T-helper 22 cell (primary cell): ENCODE data around the gene GRHL1.

ENCODE experiments used
- DNase-seq: peaks from one replicate; pipeline ENCODE4 v3.0.0-alpha.2; 2020; ENCODE audit warnings: low read depth

Gene GRHL1

DNA sequence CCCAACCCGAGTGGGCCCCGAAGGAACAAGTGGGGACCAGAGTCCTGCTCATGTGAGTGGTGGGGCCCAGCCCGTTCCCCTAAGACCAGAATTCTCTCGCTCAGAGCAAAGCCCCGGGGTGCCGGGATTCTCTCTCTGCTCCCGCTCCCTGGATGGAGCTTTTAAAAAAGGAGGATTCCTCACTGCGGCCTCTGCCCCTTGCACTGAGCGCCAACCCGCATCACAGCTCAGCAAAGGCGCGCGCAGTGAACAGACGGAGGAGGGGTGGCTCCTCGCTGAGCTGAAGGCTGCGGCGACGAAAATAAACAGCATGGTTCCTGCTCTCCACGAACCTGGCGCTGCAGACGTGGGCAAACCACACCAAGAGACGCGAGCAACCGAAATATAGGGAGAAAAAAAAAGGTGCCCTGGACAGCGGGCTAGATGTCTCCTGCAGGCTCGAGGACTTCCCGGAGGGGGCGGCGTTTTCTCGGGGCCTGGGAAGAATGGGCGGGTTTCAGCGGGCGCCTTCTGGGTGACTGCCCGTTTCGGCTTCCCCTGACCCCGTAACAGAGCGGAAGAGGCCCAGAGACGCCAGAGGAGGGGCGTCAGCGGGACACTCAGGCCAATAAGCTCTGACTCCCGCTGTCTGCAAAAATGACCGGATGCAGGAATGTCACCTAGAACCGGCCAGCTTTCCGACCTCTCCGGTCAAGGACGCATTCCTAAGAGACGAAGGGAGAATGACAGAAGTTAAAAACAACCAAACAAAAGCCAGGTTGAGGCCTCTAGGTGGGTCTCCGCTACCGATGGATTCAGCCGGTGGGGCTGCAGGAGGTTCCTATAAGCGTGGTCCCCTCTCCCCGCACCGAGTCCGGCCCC is 91.0 kb downstream of the GRHL1 start:
- no peak for DNase-seq

DNA sequence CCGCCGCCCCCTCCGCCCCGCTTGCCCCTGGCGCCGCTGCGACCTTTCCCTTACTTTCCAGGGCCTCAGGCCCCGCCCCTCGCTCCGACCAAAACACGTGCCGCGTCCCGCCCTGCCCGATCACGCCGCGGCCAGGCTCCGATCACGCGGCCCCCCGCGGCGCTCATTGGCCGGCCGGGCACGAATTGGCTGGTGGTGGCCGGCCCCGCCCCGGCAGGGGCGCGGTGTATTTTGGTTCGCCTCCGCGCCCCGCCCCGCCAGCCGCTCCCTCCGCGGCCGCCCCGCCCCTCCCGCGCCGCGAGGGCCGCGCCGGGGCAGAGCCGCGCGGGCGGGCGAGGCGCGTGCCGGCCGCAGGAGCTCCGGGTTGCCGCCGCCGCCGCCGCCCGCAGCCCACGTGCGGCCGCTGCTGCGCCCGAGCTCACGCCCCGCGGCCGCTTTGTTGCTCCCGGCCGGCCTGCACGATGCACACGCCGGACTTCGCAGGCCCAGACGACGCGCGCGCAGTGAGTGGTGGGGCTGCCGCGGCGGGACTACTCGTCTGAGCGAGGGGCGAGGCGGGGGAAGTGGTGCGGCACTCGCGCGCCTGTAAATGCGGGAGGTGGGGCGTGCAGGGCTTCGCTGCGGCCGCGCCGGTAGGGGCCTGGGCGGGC is 91.9 kb downstream of the GRHL1 start, which contains the start of gene KLF11:
Gene KLF11, plus strand, starts transcription at position 295 of the 650 bp plus-strand sequence. Its CDS starts 167 bp downstream, at position 462.
- peak; percentile 75 for DNase-seq

DNA sequence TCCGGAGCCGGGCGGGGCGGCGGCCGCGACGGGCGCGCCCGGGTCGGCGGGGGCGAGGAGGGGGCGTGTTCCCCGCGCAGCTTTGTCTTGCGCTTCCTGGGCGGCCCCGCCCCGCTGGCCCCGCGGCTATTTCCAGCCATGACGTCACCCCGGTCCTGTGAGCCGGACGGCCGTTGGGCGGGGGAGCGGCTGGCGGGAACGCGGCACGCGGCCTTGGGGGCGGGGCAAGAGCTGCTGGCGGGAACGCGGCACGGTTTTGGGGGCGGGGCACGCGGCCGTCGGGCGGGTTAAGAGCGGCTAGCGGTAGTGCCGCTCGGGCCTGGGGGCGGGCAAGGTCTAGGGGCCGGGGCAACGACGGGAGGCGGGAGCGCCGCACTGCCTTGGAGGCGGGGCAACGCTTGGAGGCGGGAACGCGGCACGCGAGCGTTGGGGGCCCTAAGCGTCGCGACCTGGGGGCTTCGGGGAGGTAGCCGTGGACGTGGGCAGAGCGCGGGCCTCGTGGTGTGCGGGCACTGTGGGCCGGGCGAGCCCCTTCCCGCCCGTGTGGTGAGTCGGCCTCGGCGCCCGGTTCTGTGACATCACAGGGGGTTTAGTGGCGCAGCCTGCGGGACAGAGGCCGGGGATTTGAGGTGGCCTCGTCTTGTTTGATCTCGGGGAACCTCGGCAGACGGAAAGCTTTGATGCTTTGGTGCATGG is 92.6 kb downstream of the GRHL1 start:
- DNase-seq: peak; percentile 90

DNA sequence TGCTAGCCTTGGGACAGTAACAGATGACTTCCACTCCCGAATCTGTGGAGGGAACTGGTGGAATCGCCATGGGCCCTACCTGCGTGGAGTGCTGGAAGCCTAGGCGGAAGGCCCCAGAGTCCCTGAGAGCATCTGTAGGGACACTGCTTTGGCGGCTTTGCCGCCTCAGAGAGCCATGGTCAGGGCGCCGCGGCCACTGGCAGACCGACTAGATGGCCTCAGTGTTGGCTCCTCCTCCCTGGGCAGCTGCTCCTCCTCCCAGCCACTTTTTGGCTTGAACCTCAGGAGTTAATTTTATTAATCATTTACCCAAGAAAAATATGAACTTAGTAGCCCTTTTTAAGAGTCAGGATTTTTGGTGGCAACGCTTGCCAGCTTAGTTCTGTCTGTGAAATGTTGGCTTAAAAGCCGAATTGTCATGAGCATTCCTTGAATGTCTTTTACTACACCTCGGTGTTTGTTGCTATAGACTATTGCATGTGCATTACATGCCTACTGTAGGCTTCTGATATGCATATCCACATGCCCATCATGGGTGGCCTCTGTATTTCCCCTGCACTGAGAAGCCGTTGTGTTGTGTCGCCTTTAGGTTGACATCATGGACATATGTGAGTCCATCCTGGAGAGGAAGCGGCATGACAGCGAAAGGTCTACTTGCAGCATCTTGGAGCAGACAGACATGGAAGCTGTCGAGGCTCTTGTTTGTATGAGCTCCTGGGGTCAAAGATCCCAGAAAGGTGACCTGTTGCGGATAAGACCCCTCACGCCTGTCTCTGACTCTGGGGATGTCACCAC is 94.3 kb downstream of the GRHL1 start:
- no peak for DNase-seq

DNA sequence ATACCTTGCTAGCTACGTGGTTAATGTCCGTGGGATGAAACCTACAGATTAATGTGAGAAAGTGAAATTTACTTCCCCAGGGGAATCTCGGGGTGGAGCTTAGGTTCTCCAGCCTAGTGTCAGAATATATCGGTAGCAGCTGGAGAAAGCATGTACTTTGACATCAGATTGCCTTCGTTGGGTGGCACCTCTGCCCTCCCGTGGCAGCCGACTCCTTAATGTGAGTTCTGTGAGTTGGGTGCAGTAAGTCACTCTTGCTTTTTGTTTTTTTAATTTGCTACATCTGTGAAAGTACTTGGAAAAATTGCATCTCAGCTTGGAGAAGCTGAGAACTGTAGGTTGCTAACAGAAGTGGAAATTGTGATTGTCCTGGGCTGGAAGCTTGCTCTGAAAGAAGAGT is 95.4 kb downstream of the GRHL1 start:
- no peak for DNase-seq

DNA sequence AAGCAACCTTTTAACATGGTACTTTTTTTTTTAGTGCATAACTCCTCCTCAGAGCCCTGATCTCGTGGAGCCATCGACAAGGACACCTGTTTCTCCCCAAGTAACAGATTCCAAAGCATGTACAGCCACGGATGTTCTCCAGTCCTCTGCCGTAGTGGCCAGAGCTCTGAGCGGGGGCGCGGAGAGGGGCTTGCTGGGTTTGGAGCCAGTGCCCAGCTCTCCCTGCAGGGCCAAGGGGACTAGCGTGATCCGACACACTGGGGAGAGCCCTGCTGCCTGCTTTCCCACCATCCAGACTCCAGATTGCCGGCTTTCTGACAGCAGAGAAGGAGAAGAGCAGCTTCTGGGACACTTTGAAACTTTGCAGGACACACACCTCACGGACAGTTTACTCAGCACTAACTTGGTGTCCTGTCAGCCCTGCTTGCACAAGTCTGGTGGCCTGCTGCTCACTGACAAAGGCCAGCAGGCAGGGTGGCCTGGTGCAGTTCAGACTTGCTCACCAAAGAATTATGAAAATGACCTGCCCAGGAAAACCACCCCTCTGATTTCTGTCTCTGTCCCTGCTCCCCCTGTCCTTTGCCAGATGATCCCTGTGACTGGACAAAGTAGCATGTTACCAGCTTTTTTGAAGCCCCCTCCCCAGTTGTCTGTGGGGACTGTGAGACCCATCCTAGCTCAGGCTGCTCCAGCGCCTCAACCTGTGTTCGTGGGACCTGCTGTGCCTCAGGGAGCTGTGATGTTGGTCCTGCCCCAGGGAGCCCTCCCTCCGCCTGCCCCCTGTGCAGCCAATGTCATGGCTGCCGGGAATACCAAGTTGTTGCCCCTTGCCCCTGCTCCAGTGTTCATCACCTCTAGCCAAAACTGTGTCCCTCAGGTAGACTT is 96.4 kb downstream of the GRHL1 start:
- no peak for DNase-seq

DNA sequence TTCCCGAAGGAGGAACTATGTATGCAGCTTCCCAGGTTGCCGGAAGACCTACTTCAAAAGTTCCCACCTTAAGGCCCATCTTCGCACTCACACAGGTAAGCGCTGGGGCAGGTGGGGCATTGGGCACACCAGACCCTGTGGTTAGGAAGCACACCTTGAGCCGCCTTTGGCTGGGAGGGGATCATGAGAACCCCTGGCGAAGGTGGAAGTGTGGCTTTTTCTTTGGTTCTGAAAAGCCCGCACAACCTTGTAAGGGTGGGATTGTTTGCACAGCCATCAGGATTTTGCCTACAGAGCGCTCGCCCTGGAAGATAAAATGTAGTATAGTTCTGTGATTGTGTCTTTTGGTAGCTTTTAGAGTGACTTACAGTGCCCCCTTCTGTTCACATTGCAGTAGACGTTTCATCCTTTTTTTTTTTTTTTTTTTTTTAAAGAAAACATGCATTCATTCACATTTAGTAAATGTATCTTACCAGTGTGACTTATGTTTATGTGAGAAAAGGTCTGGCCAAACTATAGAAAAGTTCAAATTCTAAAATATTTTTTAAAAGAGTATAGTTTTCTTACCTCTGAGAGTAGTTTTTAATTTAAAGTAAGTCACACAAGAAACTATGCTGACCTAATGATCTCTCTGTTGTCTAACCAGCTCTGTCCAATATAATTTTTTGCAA is 97.1 kb downstream of the GRHL1 start:
- DNase-seq: no peak
